Hepatocyte (in vitro differentiated cells): ENCODE results near the gene C2. TPM values are rescaled to one million over a fixed set of nuclear protein-coding genes. Genes with fewer than 3 reads are reported as not detected.
A peak's percentile ranks its signal among the peaks of the same experiment; 100 is the strongest.

Experiments
- DNase-seq: peaks from one replicate; pipeline ENCODE4 v3.0.0-alpha.2; 2016; ENCODE audit warnings: low spot score
- H2AFZ ChIP-seq: fragments of 200-600 bp; sonication (generic); 2 replicates; pipeline ENCODE4 v1.6.0; 2016; ENCODE audit warnings: antibody characterized with exemption, mild to moderate bottlenecking
- H3K27ac ChIP-seq: fragments of 200-600 bp; sonication (generic); 2 replicates; pipeline ENCODE4 v1.5.1; 2016; ENCODE audit warnings: mild to moderate bottlenecking
- H3K27me3 ChIP-seq: fragments of 200-600 bp; sonication (generic); 2 replicates; pipeline ENCODE4 v1.6.1; 2016
- H3K36me3 ChIP-seq: fragments of 200-600 bp; sonication (generic); replicated peaks from 2 replicates; pipeline ENCODE4 v1.5.1; 2016; ENCODE audit warnings: low read depth; ENCODE audit not compliant: insufficient read depth
- H3K4me1 ChIP-seq: fragments of 200-600 bp; sonication (generic); 2 replicates; pipeline ENCODE4 v1.5.1; 2016; ENCODE audit warnings: mild to moderate bottlenecking, moderate library complexity; ENCODE audit not compliant: insufficient read depth
- H3K4me2 ChIP-seq: fragments of 200-600 bp; sonication (generic); 2 replicates; pipeline ENCODE4 v1.6.0; 2016
- H3K4me3 ChIP-seq: fragments of 200-600 bp; sonication (generic); 2 replicates; pipeline ENCODE4 v1.5.1; 2016; ENCODE audit warnings: mild to moderate bottlenecking
- H3K79me2 ChIP-seq: fragments of 200-600 bp; sonication (generic); 2 replicates; pipeline ENCODE4 v1.6.0; 2017; ENCODE audit warnings: mild to moderate bottlenecking
- H3K9me2 ChIP-seq: fragments of 200-600 bp; sonication (generic); replicated peaks from 2 replicates; pipeline ENCODE4 v1.6.0; 2017; ENCODE audit warnings: mild to moderate bottlenecking; ENCODE audit not compliant: insufficient read depth
- H3K9me3 ChIP-seq: fragments of 200-600 bp; sonication (generic); 2 replicates; pipeline ENCODE4 v1.5.1; 2016; ENCODE audit warnings: low read depth, mild to moderate bottlenecking
- H4K20me1 ChIP-seq: fragments of 200-600 bp; sonication (generic); 2 replicates; pipeline ENCODE4 v1.6.0; 2016; ENCODE audit warnings: mild to moderate bottlenecking; ENCODE audit not compliant: insufficient read depth, poor library complexity, severe bottlenecking
- EZH2 ChIP-seq: fragments of 200-600 bp; sonication (generic); IDR thresholded peaks from 2 replicates; pipeline ENCODE4 v1.6.1; 2016; ENCODE audit warnings: antibody characterized with exemption, mild to moderate bottlenecking, borderline replicate concordance
- EZH2phosphoT487 ChIP-seq: fragments of 200-600 bp; sonication (generic); IDR thresholded peaks from one replicate; pipeline ENCODE4 v1.6.1; 2018; ENCODE audit warnings: antibody characterized with exemption, mild to moderate bottlenecking, low read depth, moderate library complexity; ENCODE audit not compliant: unreplicated experiment, severe bottlenecking
- WGBS: methylation state at CpG from one replicate; pipeline ENCODE4 v1.1.6; 2016; ENCODE audit warnings: low lambda C conversion rate; ENCODE audit errors: missing lambda C conversion rate; 5-methylcytosine and 5-hydroxymethylcytosine counted together
- polyA plus RNA-seq: library from polyadenylated mRNA; unstranded; fragments of >200 nt; fragmentation: Nextera tagmentation; extraction: Ambion mirVana; gene quantifications from 2 replicates; pipeline ENCODE4 v1.2.1, GENCODE V29; 2016
- total RNA-seq: library from RNA; depleted of rRNA; stranded (reverse); fragments of >200 nt; gene quantifications from 2 replicates; pipeline ENCODE4 v1.2.3, GENCODE V29; 2014
- TF ChIP-seq, protein P1 (sequence below): fragments of 200-600 bp; sonication (generic); IDR thresholded peaks from 2 replicates; pipeline ENCODE4 v1.5.1; 2016; ENCODE audit warnings: antibody characterized with exemption, mild to moderate bottlenecking; ENCODE audit not compliant: poor library complexity

Gene C2
- total and polyA plus RNA-seq, 2 experiments from 2014 or later: 46.4 to 48.3 TPM

DNA sequence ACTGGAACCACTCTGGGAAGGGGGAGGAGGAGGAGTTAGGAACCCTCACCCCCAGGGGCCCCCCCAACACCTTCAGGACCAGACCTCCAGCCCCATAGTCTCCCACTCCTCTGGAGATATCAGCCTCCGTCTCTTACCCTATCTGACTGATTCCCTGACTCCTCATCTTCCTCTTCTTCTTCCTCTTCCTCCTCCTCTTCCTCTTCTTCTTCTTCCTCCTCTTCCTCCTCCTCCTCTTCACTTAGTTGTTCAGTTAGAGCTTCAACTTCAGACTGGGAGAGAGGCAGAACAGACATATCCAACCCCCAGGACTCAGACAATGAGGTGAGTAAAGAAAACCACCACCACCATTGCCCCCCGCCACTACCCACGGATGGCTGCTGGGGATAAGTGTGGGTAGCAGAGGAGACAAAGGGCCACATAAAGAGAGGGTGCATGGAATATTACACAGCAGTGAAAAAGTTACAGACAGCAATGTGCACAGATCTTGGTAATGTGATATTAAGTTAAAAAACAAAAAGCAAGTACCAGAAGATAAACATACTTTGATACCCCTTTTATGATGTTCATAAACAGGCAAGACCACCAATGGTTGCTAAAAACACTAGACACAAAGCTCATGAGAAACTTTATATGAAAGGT, 38.1 kb upstream of the C2 start:
- Histone ChIP-seq H2AFZ (no peak overlapping the region), H3K27me3 (no peaks in the 10 kb centered on the region), H3K9me2 (no peaks in the 10 kb centered on the region), H3K4me2 (no peak overlapping the region), H3K79me2 (no peaks in the 10 kb centered on the region), H3K36me3 (no peaks in the 10 kb centered on the region), H3K4me3 (no peak overlapping the region), H4K20me1 (no peaks in the 10 kb centered on the region), H3K4me1 (no peaks in the 10 kb centered on the region), H3K9me3 (no peaks in the 10 kb centered on the region), H3K27ac (no peak overlapping the region)
- DNase-seq: no peak
- 96% methylated on average over 3 of the region's 3 CpGs for WGBS
- TF ChIP-seq EZH2phosphoT487: no peak

DNA sequence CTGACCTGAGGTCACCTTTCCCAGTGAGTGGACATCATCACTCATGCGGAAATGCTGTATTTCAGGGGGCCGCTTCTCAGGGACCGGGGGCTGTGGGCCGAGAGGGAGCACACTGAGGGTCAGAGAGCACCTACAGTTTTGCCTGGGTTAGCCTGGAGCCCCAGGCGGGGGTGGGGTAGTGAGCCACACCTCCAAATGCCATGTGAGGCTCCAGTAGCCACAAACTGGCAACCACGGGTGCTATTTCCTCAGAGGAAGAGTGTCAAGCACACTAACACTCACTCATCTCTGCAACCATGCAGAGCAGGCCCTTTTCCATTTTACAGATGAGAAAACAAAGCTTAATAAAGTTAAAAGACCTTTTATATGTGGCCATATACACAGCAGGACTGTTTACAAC, 34.7 kb upstream of the C2 start:
- H3K36me3 ChIP-seq: no peaks in the 10 kb centered on the region
- 84% methylated on average over 6 of the region's 6 CpGs for WGBS
- no peak for TF ChIP-seq EZH2
- TF ChIP-seq, protein P1, sequence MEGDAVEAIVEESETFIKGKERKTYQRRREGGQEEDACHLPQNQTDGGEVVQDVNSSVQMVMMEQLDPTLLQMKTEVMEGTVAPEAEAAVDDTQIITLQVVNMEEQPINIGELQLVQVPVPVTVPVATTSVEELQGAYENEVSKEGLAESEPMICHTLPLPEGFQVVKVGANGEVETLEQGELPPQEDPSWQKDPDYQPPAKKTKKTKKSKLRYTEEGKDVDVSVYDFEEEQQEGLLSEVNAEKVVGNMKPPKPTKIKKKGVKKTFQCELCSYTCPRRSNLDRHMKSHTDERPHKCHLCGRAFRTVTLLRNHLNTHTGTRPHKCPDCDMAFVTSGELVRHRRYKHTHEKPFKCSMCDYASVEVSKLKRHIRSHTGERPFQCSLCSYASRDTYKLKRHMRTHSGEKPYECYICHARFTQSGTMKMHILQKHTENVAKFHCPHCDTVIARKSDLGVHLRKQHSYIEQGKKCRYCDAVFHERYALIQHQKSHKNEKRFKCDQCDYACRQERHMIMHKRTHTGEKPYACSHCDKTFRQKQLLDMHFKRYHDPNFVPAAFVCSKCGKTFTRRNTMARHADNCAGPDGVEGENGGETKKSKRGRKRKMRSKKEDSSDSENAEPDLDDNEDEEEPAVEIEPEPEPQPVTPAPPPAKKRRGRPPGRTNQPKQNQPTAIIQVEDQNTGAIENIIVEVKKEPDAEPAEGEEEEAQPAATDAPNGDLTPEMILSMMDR: no peak
- TF ChIP-seq EZH2phosphoT487: no peak

DNA sequence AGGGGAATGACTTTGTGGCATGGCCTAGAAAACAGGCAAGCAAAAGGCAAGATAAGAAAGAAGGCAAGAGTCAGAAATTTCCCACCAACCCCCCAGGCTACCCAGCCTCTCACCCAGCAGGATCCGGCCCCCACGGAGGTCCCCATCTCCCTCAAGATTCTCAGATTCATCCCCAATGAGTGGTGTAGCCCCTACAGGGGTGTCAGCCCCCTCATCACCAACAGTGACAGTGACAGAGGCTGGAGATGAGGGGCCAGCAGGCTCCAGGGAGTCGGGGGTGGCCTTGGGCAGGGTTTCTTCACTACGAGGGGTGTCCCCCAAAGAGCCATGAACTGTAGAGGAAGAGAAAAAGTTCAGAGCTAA, 31.0 kb upstream of the C2 start:
- H3K79me2 ChIP-seq: peaks cover 37% of the 10 kb centered on the region
- peak overlapping the region; percentile 73 for H3K27ac ChIP-seq
- peak overlapping the region; percentile 99 for H3K4me3 ChIP-seq
- H3K9me2 ChIP-seq: no peaks in the 10 kb centered on the region
- no peak for TF ChIP-seq EZH2
- TF ChIP-seq, protein P1: no peak
- TF ChIP-seq EZH2phosphoT487: no peak
- no peaks in the 10 kb centered on the region for H3K27me3 ChIP-seq
- H3K36me3 ChIP-seq: no peaks in the 10 kb centered on the region
- no peaks in the 10 kb centered on the region for H3K9me3 ChIP-seq
- no peaks in the 10 kb centered on the region for H4K20me1 ChIP-seq
- peaks cover 14% of the 10 kb centered on the region for H3K4me1 ChIP-seq
- H3K4me2 ChIP-seq: peak overlapping the region; percentile 97
- DNase-seq: no peak
- 51% methylated on average over 4 of the region's 4 CpGs for WGBS
- peak overlapping the region; percentile 98 for H2AFZ ChIP-seq

More for the DNA sequence above, 34.7 kb upstream of the C2 start:
- Histone ChIP-seq H3K79me2 (peaks cover 16% of the 10 kb centered on the region), H3K27ac (no peak overlapping the region), H4K20me1 (no peaks in the 10 kb centered on the region), H2AFZ (no peak overlapping the region), H3K9me3 (no peaks in the 10 kb centered on the region), H3K27me3 (no peaks in the 10 kb centered on the region), H3K4me3 (no peak overlapping the region), H3K4me1 (no peaks in the 10 kb centered on the region), H3K9me2 (no peaks in the 10 kb centered on the region), H3K4me2 (no peak overlapping the region)
- DNase-seq: no peak

DNA sequence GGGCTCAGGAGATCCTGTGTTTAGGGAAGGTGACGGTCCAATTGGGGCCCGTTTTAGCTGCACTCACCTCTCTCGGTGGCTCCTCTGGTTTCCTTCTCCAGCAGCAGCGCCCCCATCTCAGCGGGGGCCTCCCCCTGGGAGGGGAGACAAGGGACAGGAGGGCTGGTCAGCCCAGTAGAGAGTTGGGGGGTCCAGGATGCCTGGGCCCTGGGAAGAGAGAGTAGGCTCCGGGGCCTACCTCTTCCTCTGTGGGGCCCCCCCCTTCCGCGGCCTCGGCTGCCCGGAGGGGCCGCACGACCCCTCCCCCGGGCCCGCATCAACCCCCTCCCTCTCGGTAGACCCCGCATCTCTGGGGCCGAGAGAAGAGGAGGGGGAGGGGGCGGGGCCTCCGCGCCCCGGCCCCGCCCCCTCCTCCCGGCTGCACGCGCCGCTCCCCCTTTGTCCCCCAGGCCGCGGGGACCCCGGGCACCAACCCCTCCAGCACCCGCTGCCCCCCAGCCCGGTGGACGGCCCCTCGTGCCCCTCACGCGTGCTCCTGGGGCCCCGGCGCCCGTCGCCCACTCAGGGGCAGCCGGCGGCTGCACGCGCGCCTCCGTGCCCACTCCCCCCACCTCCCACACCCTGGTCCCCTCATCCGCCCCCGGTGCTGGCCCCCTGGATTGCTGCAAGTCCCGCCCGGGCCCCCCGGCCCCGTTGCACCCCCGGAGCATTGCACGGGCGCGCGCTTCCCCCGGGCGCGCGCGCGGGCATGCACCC, 30.5 kb upstream of the C2 start:
- peak overlapping the region; percentile 73 for H3K27ac ChIP-seq
- DNase-seq: peak; percentile 40
- no peaks in the 10 kb centered on the region for H3K36me3 ChIP-seq
- no peaks in the 10 kb centered on the region for H4K20me1 ChIP-seq
- H3K4me2 ChIP-seq: peak overlapping the region; percentile 97
- H3K9me2 ChIP-seq: no peaks in the 10 kb centered on the region
- no peaks in the 10 kb centered on the region for H3K9me3 ChIP-seq
- TF ChIP-seq EZH2 (no peak), EZH2phosphoT487 (no peak)
- TF ChIP-seq, protein P1: no peak
- WGBS: 10% methylated on average over 5 of the region's 62 CpGs
- peak overlapping the region; percentile 98 for H2AFZ ChIP-seq
- peaks cover 14% of the 10 kb centered on the region for H3K4me1 ChIP-seq
- H3K79me2 ChIP-seq: peaks cover 37% of the 10 kb centered on the region
- H3K4me3 ChIP-seq: peak overlapping the region; percentile 99
- H3K27me3 ChIP-seq: no peaks in the 10 kb centered on the region
